ENCODE measurements around the gene IL1RAP. TPM values are rescaled to one million over a fixed set of nuclear protein-coding genes. Genes with fewer than 3 reads are reported as not detected.

Gene IL1RAP
- total RNA-seq, 2 experiments from 2014 or later, result 13.7 to 14.7 TPM

DNA sequence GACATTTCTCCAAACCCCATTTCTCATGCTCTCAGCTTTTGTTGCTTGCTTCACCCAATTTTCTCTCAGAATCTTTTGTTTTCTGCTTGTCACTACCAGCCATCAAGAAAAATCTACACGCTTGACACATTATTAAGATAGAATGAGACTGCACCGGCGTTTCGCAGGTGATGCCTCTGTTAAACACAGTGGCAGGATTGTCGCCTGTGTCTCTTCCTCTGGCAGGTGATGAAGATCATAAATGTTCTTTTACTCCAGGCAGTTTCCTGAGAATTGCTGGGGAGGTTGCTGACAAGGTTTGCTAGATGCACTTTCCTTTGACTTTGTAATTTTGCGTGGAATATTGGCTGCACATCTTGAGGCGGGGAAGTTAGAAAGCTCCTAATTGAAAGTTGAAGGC lies 75.4 kb downstream of the IL1RAP start:
- no peak overlapping the region for H3K4me3 Mint-ChIP-seq
- DNase-seq, result no peak
- Histone ChIP-seq H3K36me3 (ENCODE audit: insufficient read depth, low read length) (no peaks in the 10 kb centered on the region), H3K4me1 (ENCODE audit: insufficient read depth, low read length) (peaks cover 10% of the 10 kb centered on the region), H3K27me3 (ENCODE audit: control insufficient read depth in 1 of 2, insufficient read depth in 2 of 2, low read length in 2 of 2) (no peaks in the 10 kb centered on the region), H3K9me3 (ENCODE audit: control insufficient read depth in 1 of 2, insufficient read depth in 1 of 2, low read length in 2 of 2) (no peaks in the 10 kb centered on the region), H3K4me3 (ENCODE audit: low read length) (no peak overlapping the region), H3K27ac (ENCODE audit: low read depth in 1 of 2, low read length in 2 of 2) (no peak overlapping the region)
- peaks cover 22% of the 10 kb centered on the region for H3K4me1 Mint-ChIP-seq (ENCODE audit: low read depth)
- H3K36me3 Mint-ChIP-seq (ENCODE audit: low read depth), result no peaks in the 10 kb centered on the region
- CTCF ChIA-PET, result no interaction called here
- no peak for ATAC-seq (ENCODE audit: poor library complexity)
- no peaks in the 10 kb centered on the region for H3K27me3 Mint-ChIP-seq
- no peak overlapping the region for H3K27ac Mint-ChIP-seq
- POLR2A ChIA-PET, result no interaction called here
- intact Hi-C loops (cut with DNase I, micrococcal nuclease), result no loop called here
- no peaks in the 10 kb centered on the region for H3K9me3 Mint-ChIP-seq
- TF ChIP-seq CTCF (IDR thresholded peaks at IDR 0.05), result no peak

DNA sequence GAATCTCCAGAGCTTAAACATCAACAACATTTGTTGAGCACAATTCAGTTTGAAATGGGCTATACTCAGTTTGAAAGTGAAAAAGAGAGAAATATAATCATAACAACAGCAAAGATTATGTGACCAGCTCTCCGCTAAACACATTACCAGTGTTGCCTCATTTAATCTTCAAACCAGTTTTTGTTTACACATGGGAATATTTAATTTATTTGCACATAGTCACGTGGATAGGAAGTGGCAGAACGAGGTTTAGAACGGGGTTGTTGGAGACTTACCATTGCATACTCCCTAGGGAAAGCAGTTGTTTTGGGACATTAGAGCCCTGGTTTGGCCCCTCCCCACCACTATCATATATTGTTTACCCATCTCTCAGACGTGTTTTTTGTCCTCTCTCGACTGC lies 77.2 kb downstream of the IL1RAP start:
- POLR2A ChIA-PET, result no interaction called here
- no peaks in the 10 kb centered on the region for H3K27me3 Mint-ChIP-seq
- H3K27ac ChIP-seq (ENCODE audit: low read depth in 1 of 2, low read length in 2 of 2), result no peak overlapping the region

GRCh38 chr3:190593075-190593474 lies 79.2 kb downstream of the IL1RAP start:
- CTCF ChIA-PET, result no interaction called here
- POLR2A ChIA-PET, result no interaction called here

More for the DNA sequence above, 77.2 kb downstream of the IL1RAP start:
- H3K4me3 Mint-ChIP-seq, result no peak overlapping the region
- Histone ChIP-seq H3K9me3 (ENCODE audit: control insufficient read depth in 1 of 2, insufficient read depth in 1 of 2, low read length in 2 of 2) (no peaks in the 10 kb centered on the region), H3K36me3 (ENCODE audit: insufficient read depth, low read length) (no peaks in the 10 kb centered on the region), H3K27me3 (ENCODE audit: control insufficient read depth in 1 of 2, insufficient read depth in 2 of 2, low read length in 2 of 2) (no peaks in the 10 kb centered on the region), H3K4me1 (ENCODE audit: insufficient read depth, low read length) (peaks cover 7% of the 10 kb centered on the region), H3K4me3 (ENCODE audit: low read length) (no peak overlapping the region)
- no peak for TF ChIP-seq CTCF (IDR thresholded peaks at IDR 0.05)
- H3K9me3 Mint-ChIP-seq, result no peaks in the 10 kb centered on the region
- ATAC-seq (ENCODE audit: poor library complexity) (no peak), DNase-seq (no peak)
- CTCF ChIA-PET, result no interaction called here
- peaks cover 16% of the 10 kb centered on the region for H3K4me1 Mint-ChIP-seq (ENCODE audit: low read depth)
- no peak overlapping the region for H3K27ac Mint-ChIP-seq
- intact Hi-C loops (cut with DNase I, micrococcal nuclease), result no loop called here
- H3K36me3 Mint-ChIP-seq (ENCODE audit: low read depth), result no peaks in the 10 kb centered on the region

More at GRCh38 chr3:190593075-190593474, 79.2 kb downstream of the IL1RAP start:
- DNase-seq, result no peak
- Histone ChIP-seq H3K27me3 (ENCODE audit: control insufficient read depth in 1 of 2, insufficient read depth in 2 of 2, low read length in 2 of 2) (no peaks in the 10 kb centered on the region), H3K4me3 (ENCODE audit: low read length) (no peak overlapping the region), H3K27ac (ENCODE audit: low read depth in 1 of 2, low read length in 2 of 2) (no peak overlapping the region), H3K36me3 (ENCODE audit: insufficient read depth, low read length) (no peaks in the 10 kb centered on the region), H3K4me1 (ENCODE audit: insufficient read depth, low read length) (no peaks in the 10 kb centered on the region), H3K9me3 (ENCODE audit: control insufficient read depth in 1 of 2, insufficient read depth in 1 of 2, low read length in 2 of 2) (no peaks in the 10 kb centered on the region)
- no peak for ATAC-seq (ENCODE audit: poor library complexity)
- Mint-ChIP-seq H3K4me3 (no peak overlapping the region), H3K9me3 (no peaks in the 10 kb centered on the region), H3K4me1 (ENCODE audit: low read depth) (no peaks in the 10 kb centered on the region), H3K27me3 (no peaks in the 10 kb centered on the region), H3K27ac (no peak overlapping the region), H3K36me3 (ENCODE audit: low read depth) (no peaks in the 10 kb centered on the region)
- intact Hi-C loops (cut with DNase I, micrococcal nuclease), result no loop called here
- TF ChIP-seq CTCF (IDR thresholded peaks at IDR 0.05), result no peak

Measured in CD4-positive, alpha-beta T cell (primary cell).